H9 (cell line): Measurements from ENCODE around the gene DBH. TPM values are rescaled to one million over a fixed set of nuclear protein-coding genes. Genes with fewer than 3 reads are reported as not detected.

ENCODE experiments used
- DNase-seq: peaks from one replicate; pipeline ENCODE4 v3.0.0-alpha.2; 2017
- H2AFZ ChIP-seq: one replicate; pipeline ENCODE4 v1.6.1; 2013; ENCODE audit warnings: mild to moderate bottlenecking, low read length, control low read depth, moderate library complexity
- H2AK5ac ChIP-seq: 2 replicates; pipeline ENCODE4 v1.6.1; 2013; ENCODE audit warnings: low read length, control low read depth, mixed read lengths; ENCODE audit not compliant: insufficient read length
- H2BK120ac ChIP-seq: one replicate; pipeline ENCODE4 v1.6.1; 2013; ENCODE audit warnings: low read depth, mild to moderate bottlenecking, low read length, control low read depth, inconsistent platforms; ENCODE audit not compliant: poor library complexity, severe bottlenecking
- H2BK12ac ChIP-seq: 2 replicates; pipeline ENCODE4 v1.6.1; 2013; ENCODE audit warnings: low read length, control low read depth, mixed read lengths, low read depth; ENCODE audit not compliant: insufficient read length
- H2BK15ac ChIP-seq: 2 replicates; pipeline ENCODE4 v1.6.1; 2013; ENCODE audit warnings: low read depth, low read length, control low read depth
- H2BK20ac ChIP-seq: one replicate; pipeline ENCODE4 v1.6.1; 2013; ENCODE audit warnings: low read depth, mild to moderate bottlenecking, low read length, control low read depth, inconsistent platforms; ENCODE audit not compliant: poor library complexity, severe bottlenecking
- H2BK5ac ChIP-seq: 2 replicates; pipeline ENCODE4 v1.6.1; 2013; ENCODE audit warnings: low read length, control low read depth, mixed read lengths; ENCODE audit not compliant: insufficient read length
- H3K14ac ChIP-seq: 2 replicates; pipeline ENCODE4 v1.6.1; 2013; ENCODE audit warnings: low read length, control low read depth; ENCODE audit not compliant: insufficient read depth
- H3K18ac ChIP-seq: 2 replicates; pipeline ENCODE4 v1.6.1; 2013; ENCODE audit warnings: low read depth, mild to moderate bottlenecking, mixed read lengths, low read length, control low read depth; ENCODE audit not compliant: insufficient read length
- H3K23ac ChIP-seq: 2 replicates; pipeline ENCODE4 v1.6.1; 2013; ENCODE audit warnings: low read length, control low read depth, mixed read lengths, low read depth; ENCODE audit not compliant: insufficient read length
- H3K23me2 ChIP-seq: 2 replicates; pipeline ENCODE4 v1.6.1; 2013; ENCODE audit warnings: low read depth, mild to moderate bottlenecking, mixed read lengths, low read length, control low read depth; ENCODE audit not compliant: insufficient read length, poor library complexity, severe bottlenecking
- H3K27ac ChIP-seq: 2 replicates; pipeline ENCODE4 v1.5.1; 2013; ENCODE audit warnings: low read length, control low read depth, mixed read lengths, low read depth; ENCODE audit not compliant: insufficient read length
- H3K27me3 ChIP-seq: 2 replicates; pipeline ENCODE4 v1.6.1; 2013; ENCODE audit warnings: low read length, control low read depth, inconsistent platforms; ENCODE audit not compliant: insufficient read depth
- H3K4ac ChIP-seq: 2 replicates; pipeline ENCODE4 v1.6.1; 2013; ENCODE audit warnings: low read depth, mild to moderate bottlenecking, control low read depth, inconsistent platforms, low read length, moderate library complexity
- H3K4me1 ChIP-seq: 2 replicates; pipeline ENCODE4 v1.6.1; 2013; ENCODE audit warnings: low read length, control low read depth, inconsistent platforms; ENCODE audit not compliant: insufficient read depth
- H3K4me2 ChIP-seq: 2 replicates; pipeline ENCODE4 v1.6.1; 2013; ENCODE audit warnings: low read length, control low read depth, mixed read lengths; ENCODE audit not compliant: insufficient read length, insufficient read depth
- H3K56ac ChIP-seq: 2 replicates; pipeline ENCODE4 v1.6.1; 2013; ENCODE audit warnings: low read depth, mild to moderate bottlenecking, mixed read lengths, low read length, control low read depth; ENCODE audit not compliant: insufficient read length
- H3K79me1 ChIP-seq: 2 replicates; pipeline ENCODE4 v1.6.1; 2013; ENCODE audit warnings: low read depth, mild to moderate bottlenecking, moderate library complexity, low read length, control low read depth, inconsistent platforms; ENCODE audit not compliant: insufficient read depth, poor library complexity, severe bottlenecking
- H3K79me2 ChIP-seq: 2 replicates; pipeline ENCODE4 v1.6.1; 2013; ENCODE audit warnings: low read length, control low read depth, inconsistent platforms; ENCODE audit not compliant: insufficient read depth
- H3K9ac ChIP-seq: 2 replicates; pipeline ENCODE4 v1.6.1; 2013; ENCODE audit warnings: low read length, control low read depth, mixed read lengths; ENCODE audit not compliant: insufficient read length; ENCODE audit errors: extremely low read depth
- H3K9me3 ChIP-seq: one replicate; pipeline ENCODE4 v1.6.1; 2013; ENCODE audit warnings: low read depth, low read length, inconsistent platforms; ENCODE audit not compliant: control insufficient read depth
- H3T11ph ChIP-seq: one replicate; pipeline ENCODE4 v1.6.1; 2013; ENCODE audit warnings: mild to moderate bottlenecking, low read length, control low read depth, inconsistent platforms
- H4K20me1 ChIP-seq: one replicate; pipeline ENCODE4 v1.6.1; 2013; ENCODE audit not compliant: control insufficient read depth, insufficient read length, insufficient read depth
- H4K5ac ChIP-seq: 2 replicates; pipeline ENCODE4 v1.6.1; 2013; ENCODE audit warnings: low read depth, mild to moderate bottlenecking, mixed read lengths, low read length, control low read depth; ENCODE audit not compliant: insufficient read length
- H4K8ac ChIP-seq: replicated peaks from 2 replicates; pipeline ENCODE4 v1.6.1; 2013; ENCODE audit warnings: low read length, control low read depth, mixed read lengths, low read depth; ENCODE audit not compliant: insufficient read length
- H4K91ac ChIP-seq: 2 replicates; pipeline ENCODE4 v1.6.1; 2013; ENCODE audit warnings: low read depth, mild to moderate bottlenecking, moderate library complexity, mixed read lengths, low read length, control low read depth; ENCODE audit not compliant: insufficient read length
- H3K27ac Mint-ChIP-seq, 3 experiments: 2 replicates in 2 of 3; 3 replicates in 1 of 3; pipeline ENCODE4 v1.8.0; 2020 to 2021; ENCODE audit warnings: mixed read lengths in 3 of 3, mild to moderate bottlenecking in 1 of 3, moderate library complexity in 1 of 3
- H3K27me3 Mint-ChIP-seq: 2 replicates; pipeline ENCODE4 v1.8.0; 2021; ENCODE audit warnings: low read depth, mild to moderate bottlenecking, moderate library complexity, mixed read lengths
- H3K36me3 Mint-ChIP-seq, 3 experiments: 2 replicates in 2 of 3; 3 replicates in 1 of 3; pipeline ENCODE4 v1.8.0; 2020 to 2021; ENCODE audit warnings: low read depth in 3 of 3, mixed read lengths in 3 of 3; ENCODE audit not compliant: insufficient read depth in 1 of 3
- H3K4me1 Mint-ChIP-seq, 2 experiments: 2 replicates each; pipeline ENCODE4 v1.8.0; 2020; ENCODE audit warnings: mixed read lengths in 2 of 2
- H3K4me3 Mint-ChIP-seq, 2 experiments: 2 replicates in 1 of 2; 3 replicates in 1 of 2; pipeline ENCODE4 v1.8.0; 2020 to 2021; ENCODE audit warnings: mild to moderate bottlenecking in 2 of 2, mixed read lengths in 2 of 2, moderate library complexity in 1 of 2
- H3K9me3 Mint-ChIP-seq, 2 experiments: 2 replicates in 1 of 2; 3 replicates in 1 of 2; pipeline ENCODE4 v1.8.0; 2020; ENCODE audit warnings: mild to moderate bottlenecking in 2 of 2, mixed read lengths in 2 of 2, moderate library complexity in 1 of 2
- CTCF ChIP-seq: fragments of 200-600 bp; sonication (generic); conservative IDR thresholded peaks from 3 replicates; pipeline ENCODE4 v1.8.0; 2021; ENCODE audit warnings: antibody characterized with exemption, mild to moderate bottlenecking
- WGBS: extraction: QIAGEN DNeasy Blood & Tissue Kit; methylation state at CpG from one replicate; pipeline ENCODE4 v1.1.7; 2013; ENCODE audit warnings: missing lambda C conversion rate, low lambda C conversion rate, mixed read lengths; ENCODE audit not compliant: insufficient read length; ENCODE audit errors: extremely low coverage; 5-methylcytosine and 5-hydroxymethylcytosine counted together
- total RNA-seq: library from RNA; stranded (reverse); gene quantifications from 2 replicates; pipeline ENCODE4 v1.2.1, GENCODE V29; 2021

DBH gene
- total RNA-seq, 1 experiment from 2014 or later = not detected

- Mint-ChIP-seq H3K4me1 (peaks cover 6 to 16% of the 10 kb centered on the region in 2 experiments), H3K4me3 (no peak overlapping the region), H3K27me3 (no peaks in the 10 kb centered on the region; the same call in none of the 2 replicates), H3K9me3 (peaks cover 2 to 8% of the 10 kb centered on the region in 2 experiments; a peak in 3 of 5 replicates), H3K36me3 (peaks cover 3 to 12% (median 6%) of the 10 kb centered on the region in 3 experiments; a peak in 6 of 7 replicates), H3K27ac (peak overlapping the region in 2 of 3 experiments; percentile 27 to 55; a peak in 2 of 7 replicates)
- H2BK12ac ChIP-seq = no peak overlapping the region
- H2AFZ ChIP-seq = no peak overlapping the region
- H4K5ac ChIP-seq = no peak overlapping the region
- H3K9me3 ChIP-seq = no peaks in the 10 kb centered on the region
- no peaks in the 10 kb centered on the region for H3K4me1 ChIP-seq
- H3K4me2 ChIP-seq = no peak overlapping the region
- TF ChIP-seq CTCF = no peak
- no peak overlapping the region for H3K56ac ChIP-seq
- no peaks in the 10 kb centered on the region for H3K27me3 ChIP-seq
- DNase-seq = no peak
- H3K79me2 ChIP-seq = no peaks in the 10 kb centered on the region
- H3T11ph ChIP-seq = no peak overlapping the region
- H3K9ac ChIP-seq = no peak overlapping the region
- H3K4ac ChIP-seq = no peak overlapping the region
- no peak overlapping the region for H4K8ac ChIP-seq
- no peak overlapping the region for H2BK15ac ChIP-seq
- H3K14ac ChIP-seq = no peak overlapping the region; the same call in 1 of the 2 replicates
- no peak overlapping the region for H3K23ac ChIP-seq
- H3K23me2 ChIP-seq = no peaks in the 10 kb centered on the region
- H3K18ac ChIP-seq = no peak overlapping the region
- no peaks in the 10 kb centered on the region for H3K79me1 ChIP-seq
- no peak overlapping the region for H2AK5ac ChIP-seq
- no peaks in the 10 kb centered on the region for H4K20me1 ChIP-seq
- no peak overlapping the region for H2BK20ac ChIP-seq
- no CpG with 5 or more reads among the region's 16 CpGs for WGBS
- no peak overlapping the region for H4K91ac ChIP-seq
- no peak overlapping the region for H2BK120ac ChIP-seq
- no peak overlapping the region for H2BK5ac ChIP-seq
- no peak overlapping the region for H3K27ac ChIP-seq
Observed at GRCh38 chr9:133669182-133669801, 33.1 kb downstream of the DBH start.
